ENCODE results near the gene MPEG1.
A peak's percentile ranks its signal among the peaks of the same experiment; 100 is the strongest.

The MPEG1 gene

DNA sequence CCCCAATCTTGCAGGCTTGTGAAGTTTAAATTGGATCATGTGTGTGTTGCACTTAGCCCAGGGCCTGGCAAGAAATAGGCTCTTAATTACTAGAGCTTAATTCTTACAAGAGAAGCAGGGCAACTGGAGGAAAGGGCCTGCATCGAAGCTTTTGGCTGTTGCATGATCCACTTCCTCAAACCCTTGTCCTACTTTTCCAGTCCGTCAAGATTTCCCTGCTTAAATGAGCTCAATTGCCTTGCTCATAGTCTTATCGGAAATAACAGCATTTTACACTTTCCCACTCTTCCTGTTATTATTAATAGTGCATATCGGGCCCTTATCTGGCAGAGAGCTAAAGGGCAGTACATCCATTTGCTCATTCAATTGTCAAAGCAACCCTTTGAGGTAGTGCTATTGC lies 22.7 kb downstream of the MPEG1 start:
- DNase-seq (ENCODE audit: low read depth in 2 of 2): no peak

DNA sequence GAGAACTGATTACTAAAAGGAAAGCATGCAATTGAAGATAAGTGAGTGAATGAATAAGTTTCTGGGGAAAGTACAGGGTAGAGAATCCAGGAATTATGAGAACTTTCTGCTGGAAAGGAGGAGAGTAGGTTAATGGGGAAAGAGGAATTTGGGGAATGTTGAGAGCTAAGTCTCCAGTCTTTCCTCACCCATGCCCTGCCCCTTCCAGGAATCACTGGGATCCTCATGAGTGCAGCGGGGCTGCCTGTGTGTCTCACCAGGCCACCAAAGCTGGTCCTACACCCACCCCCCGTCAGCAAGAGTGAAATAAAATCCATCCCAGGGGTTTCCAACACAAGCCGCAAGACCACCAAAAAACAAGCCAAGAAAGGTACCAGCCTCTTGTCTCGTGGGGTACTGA lies 23.8 kb downstream of the MPEG1 start:
- DNase-seq (ENCODE audit: low read depth in 2 of 2): no peak

DNA sequence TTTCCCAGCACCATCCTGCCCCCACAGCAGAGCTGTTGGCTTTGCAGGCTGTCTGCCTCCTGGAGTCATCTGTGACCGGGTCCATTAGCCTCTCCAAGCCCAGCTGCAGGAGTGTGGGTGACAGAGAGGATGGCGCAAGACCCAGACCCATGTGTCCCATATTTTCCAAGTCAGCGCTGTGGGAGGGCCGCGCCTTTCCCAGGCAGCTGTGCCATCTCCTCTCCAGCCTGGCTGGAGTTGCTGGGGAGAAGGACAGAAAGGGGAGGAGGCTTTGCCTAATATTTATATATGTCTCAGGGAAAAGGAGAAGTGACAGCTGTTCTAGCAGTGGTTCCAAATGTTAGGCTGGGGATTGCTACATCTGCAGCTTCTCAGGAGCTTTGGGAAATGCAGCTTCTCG lies 25.1 kb downstream of the MPEG1 start:
- no peak for DNase-seq (ENCODE audit: low read depth in 2 of 2)

DNA sequence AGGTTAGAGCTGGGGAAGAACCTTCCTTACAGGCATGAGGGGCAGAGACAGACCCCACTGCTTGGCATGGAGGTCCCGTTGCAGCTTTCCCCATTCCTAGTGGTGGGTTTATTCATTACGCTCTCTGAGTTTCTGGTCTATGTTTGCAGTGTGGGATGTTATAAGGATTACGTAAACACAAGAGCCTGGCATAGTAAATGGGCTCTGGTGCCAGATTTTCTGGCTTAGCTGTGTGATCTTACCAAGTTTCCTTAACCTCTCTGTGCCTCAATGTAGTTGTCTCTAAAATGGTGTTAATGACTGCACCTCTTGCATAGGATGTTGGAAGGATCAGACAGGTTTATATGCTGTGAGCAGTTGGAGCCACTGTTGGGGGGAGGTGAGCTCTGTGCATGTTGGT lies 25.7 kb downstream of the MPEG1 start:
- no peak for DNase-seq (ENCODE audit: low read depth in 2 of 2)

DNA sequence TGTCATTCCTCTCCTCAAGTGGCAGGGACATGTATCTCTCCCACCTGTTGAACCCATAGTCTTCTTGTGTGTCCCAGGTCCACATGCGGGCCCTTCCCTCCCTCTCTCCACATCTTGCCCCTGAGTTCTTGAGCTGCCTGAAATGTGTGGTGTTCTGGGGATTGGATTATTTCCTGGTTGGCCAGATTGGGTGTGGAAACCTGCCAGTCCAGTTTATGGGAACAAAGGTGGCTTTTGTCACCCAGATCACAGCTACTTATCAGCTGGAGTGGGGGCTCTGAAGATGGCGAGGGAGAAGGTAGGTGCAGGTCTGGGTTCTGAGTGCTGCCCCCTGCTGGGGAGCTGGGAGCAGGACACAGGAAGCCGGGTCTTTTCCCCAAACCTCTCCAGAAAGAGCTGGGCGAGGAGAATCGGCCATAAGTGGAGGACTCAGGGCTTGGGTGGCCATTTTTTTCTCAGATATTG lies 26.6 kb downstream of the MPEG1 start:
- peak in 1 of 2 donors; percentile 30 for DNase-seq (ENCODE audit: low read depth in 2 of 2)

DNA sequence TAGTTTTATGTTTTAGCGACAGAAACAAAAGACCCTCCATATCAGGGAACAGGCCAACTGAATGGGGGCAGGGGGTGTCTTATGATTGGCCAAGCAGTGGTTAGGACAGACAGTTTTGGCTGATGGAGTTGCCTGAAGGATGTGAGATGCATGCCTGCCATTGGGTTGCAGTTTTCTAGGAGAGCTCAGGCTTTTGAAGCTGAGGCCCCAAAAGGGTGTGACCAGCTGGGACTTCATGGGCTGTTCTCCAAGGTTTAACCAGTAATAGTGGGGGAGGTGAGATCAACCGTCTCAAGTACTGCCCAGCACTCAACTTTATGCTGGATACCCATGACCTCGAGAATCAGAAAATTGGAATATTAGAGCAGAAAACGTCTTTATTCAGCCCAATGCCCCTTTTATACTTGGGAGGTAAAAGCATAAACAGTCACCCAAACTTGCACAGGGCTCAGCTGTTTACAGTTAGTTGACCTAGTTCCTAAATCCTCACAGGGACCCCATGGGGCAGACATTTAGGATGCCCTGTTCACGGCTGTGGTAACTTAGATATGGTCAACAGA lies 27.3 kb downstream of the MPEG1 start:
- no peak for DNase-seq (ENCODE audit: low read depth in 2 of 2)

DNA sequence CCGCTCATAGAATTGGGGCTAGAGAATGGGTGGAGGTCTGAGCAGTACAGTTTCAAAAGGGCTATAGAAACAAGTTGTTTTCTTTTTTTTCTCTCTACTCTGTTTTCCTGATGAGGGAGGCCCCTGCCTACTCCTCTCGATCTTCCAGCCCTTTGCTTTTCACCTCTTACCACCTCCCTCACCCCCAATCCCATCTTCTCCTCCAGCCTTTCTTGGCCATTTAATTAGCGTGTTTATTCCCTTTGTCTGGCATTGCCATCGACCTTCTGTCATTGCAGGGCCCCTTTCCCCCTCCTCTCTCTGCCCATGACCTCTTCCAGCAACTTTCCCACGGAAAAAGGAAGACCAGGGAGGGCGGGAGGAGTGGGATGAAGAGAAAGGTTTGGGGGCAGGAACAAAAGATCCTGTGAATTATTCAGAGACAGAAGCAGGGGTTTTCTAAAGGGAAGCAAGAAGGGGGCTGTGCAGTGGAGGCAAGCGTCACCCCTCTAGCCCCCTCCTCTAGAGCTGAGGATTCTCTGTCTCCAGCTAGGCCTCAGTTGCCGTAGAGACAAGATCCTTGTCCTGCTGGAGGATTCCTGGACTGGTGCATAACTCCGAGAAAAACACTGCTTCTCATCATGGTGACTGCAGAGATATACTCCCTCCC lies 27.9 kb downstream of the MPEG1 start:
- DNase-seq (ENCODE audit: low read depth in 2 of 2): no peak

DNA sequence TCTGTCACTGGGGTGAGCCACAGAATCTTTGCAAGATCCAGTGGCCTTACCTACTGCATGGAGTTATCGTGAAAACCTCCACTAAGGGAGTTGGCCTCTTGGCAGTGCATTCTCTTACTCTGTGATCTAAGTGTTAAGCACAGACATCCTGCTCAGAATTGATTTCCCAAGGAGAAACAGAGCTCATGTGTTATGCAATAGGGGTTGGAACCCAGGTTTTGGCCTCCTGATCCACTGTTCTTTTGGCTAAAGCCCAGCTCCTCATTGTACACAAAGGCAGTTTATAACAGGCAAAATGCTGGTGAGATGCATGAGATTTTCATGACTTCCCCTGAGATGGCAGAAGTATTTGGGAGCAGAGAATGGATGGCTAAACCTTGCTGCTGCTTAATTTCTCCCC lies 29.0 kb downstream of the MPEG1 start:
- no peak for DNase-seq (ENCODE audit: low read depth in 2 of 2)

DNA sequence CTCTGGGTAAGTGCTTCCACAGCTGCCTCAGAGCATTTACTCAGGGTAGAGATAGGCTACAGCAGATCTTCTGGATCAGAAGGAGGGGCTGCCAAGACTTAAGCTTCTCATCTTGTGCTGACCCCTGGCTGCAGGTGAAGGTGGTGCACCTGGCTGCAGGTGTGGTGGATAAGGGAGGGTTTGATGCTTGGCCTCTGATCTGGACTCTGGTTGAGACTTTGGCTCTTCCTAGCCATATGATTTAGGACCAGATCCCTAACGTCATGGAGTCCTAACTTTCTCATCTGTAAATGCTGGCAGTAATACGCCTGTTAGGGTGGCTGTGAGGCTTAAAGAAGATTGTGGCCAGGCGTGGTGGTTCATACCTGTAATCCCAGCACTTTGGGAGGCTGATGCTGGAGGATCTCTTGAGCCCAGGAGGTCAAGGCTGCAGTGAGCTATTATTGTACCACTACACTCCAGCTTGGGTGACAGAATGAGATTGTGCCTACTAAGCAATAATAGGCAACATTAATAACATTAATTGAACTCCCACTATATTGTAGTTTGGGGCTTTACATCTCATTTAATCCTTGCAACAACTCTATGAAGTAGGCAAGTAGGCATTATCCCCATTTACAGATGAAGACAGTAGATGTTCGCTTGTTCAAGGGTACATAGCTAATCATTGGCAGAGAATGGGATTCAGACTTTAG lies 30.1 kb downstream of the MPEG1 start:
- DNase-seq (ENCODE audit: low read depth in 2 of 2): no peak

DNA sequence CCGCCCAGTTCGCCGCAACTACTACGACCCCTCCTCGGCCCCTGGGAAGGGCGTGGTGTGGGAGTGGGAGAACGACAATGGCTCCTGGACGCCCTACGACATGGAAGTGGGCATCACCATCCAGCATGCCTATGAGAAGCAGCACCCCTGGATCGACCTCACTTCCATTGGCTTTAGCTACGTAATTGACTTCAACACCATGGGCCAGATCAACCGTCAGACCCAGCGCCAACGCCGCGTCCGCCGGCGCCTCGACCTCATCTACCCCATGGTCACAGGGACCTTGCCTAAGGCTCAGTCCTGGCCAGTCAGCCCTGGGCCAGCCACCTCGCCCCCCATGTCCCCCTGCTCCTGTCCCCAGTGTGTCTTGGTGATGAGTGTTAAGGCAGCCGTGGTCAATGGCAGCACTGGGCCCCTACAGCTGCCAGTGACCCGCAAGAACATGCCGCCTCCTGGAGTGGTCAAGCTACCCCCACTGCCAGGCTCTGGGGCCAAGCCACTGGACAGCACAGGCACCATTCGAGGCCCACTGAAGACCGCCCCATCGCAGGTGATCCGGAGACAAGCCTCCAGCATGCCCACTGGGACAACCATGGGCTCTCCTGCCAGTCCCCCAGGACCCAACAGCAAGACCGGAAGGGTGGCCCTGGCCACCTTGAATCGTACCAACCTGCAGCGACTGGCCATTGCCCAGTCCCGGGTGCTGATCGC lies 30.8 kb downstream of the MPEG1 start:
- DNase-seq (ENCODE audit: low read depth in 2 of 2): no peak

DNA sequence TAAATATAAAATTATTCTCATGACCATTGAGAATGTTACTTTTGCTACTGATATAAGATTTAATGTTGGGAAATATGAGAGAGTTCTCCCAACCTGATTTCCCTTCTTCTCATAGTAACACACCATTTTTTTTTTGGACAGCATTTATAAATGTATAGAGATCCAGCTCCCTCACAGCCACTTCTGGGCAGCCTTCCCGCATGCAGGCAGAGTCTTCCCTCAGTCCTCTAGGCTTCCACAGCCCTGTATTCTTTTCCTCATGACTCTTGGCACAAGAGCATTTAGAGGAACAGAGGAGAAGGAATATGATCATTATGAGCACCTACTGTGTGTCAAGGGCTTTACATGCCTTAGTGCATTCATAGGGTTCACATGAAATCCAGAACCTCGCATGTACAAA lies 31.8 kb downstream of the MPEG1 start:
- DNase-seq (ENCODE audit: low read depth in 2 of 2): no peak

DNA sequence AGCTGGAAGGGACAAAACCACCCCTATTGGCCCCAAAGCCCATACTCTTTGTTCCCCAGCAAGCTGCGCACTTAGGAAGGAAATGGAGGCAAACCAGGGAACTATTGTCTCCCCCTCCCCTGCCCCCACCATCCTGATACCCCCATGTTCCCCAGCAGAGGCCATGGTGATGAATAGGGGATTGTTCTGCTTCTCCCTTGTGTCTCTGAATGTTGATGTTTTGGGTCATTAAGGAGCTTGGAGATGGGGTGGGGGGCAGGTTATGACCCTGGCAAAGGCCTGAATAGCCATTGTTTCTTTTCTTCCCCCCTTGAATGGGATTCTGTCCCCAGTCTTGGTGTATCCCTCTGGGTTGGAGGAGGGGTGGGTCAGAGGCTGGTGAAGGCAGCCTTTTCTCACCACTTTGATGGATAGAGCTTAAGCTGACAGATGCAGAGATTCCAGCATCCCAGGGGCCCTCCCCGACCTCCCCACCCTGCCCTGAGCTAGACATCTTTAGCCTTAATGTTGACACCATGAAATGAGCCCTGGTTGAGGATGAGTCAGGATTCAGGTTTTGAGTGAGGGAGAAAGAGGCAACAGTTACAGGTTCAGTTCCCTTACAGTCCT lies 32.5 kb downstream of the MPEG1 start:
- no peak for DNase-seq (ENCODE audit: low read depth in 2 of 2)

DNA sequence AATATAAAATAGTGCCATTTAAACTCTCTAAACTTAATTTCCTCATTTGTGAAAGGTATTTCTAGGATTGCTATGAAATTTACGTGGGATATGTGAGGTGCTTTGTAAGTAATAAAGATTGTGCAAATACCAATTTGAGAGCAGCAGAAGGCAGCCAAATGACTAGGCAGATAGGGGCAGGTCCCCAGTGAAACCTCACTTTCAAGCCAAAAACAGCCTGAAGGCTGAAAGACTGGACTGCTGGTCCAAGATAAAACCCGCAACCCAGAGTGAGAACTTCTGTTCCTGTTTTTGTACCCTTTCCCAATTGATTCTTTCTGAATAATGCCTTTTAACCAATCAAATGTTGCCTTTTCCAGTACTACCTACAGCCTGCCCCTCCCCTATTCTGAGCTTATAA lies 33.6 kb downstream of the MPEG1 start:
- DNase-seq (ENCODE audit: low read depth in 2 of 2): no peak

DNA sequence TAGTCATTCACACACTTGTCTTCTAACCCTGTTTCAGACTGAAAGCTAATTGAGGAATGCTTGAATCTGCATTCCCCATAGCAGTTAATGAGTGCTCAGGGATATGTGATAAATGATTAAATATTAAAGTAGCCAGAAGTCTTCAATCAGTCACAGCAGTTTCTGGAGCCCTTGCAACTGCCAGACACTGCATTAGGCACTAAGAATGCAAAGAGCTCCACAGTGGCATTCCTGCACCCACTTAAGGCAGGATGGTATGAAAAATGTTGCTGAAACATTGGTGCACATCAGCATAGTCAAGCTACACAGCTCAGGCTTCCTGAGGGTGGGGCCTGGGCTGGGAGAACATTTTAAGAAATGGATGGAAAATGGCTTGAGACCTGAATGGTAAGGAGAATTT lies 34.3 kb downstream of the MPEG1 start:
- DNase-seq (ENCODE audit: low read depth in 2 of 2): no peak

DNA sequence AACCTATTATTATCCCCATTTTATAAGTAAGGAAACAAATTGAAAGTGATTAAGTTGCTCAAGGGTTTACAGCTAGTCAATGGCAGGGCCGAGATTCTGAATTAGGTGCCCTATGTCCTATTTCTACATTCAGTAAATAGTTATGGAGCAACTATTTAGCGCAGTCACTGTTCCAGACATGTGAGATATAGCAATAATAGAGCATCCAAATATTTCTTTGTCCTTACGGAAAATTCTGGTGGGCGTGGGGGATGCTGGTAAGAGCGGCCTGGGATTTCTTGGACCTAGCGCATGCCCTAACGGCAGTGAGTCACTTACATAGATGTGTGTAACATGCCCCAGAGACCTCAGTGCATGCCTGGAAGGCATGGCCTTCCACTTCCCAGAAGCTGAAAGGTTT lies 36.4 kb downstream of the MPEG1 start:
- DNase-seq (ENCODE audit: low read depth in 2 of 2): no peak

DNA sequence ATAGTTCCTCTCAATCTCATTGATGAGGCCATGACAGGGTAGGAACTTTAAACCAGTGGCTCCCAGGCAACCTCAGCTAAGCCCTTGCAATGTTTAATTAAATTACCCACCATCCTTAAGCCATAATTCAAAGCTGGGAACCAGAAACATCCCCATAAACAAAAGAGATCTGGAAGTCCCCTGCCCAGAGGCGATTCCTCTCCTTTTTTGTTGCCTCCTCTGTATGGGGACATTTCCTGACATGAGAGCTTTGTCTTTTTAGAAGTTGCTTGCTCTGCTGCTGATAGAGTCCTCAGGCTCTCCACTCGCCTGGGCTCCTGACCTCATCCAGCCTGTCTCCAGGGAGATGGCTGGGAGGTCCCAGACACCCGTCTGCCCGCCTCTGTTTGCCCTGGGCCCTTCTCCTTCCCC lies 37.6 kb downstream of the MPEG1 start:
- no peak for DNase-seq (ENCODE audit: low read depth in 2 of 2)

DNA sequence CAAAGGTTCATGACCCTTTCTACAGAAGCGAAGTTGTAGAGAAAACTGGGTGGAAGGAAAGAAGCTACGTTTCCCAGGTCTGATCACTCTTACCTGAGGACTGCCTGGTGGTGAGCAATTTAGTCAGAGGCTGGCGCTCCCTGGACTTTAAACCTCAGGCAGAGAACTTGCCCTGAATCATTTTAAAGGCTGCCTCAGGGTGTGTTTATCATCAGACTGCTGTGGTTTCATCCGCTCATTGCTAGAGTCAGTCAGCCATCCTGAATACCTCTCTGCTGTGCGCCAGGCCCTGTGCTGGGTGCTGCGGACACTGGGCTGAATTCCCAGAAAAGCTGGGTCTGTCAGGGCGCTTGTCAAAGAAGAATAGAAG lies 38.1 kb downstream of the MPEG1 start:
- DNase-seq (ENCODE audit: low read depth in 2 of 2): no peak

DNA sequence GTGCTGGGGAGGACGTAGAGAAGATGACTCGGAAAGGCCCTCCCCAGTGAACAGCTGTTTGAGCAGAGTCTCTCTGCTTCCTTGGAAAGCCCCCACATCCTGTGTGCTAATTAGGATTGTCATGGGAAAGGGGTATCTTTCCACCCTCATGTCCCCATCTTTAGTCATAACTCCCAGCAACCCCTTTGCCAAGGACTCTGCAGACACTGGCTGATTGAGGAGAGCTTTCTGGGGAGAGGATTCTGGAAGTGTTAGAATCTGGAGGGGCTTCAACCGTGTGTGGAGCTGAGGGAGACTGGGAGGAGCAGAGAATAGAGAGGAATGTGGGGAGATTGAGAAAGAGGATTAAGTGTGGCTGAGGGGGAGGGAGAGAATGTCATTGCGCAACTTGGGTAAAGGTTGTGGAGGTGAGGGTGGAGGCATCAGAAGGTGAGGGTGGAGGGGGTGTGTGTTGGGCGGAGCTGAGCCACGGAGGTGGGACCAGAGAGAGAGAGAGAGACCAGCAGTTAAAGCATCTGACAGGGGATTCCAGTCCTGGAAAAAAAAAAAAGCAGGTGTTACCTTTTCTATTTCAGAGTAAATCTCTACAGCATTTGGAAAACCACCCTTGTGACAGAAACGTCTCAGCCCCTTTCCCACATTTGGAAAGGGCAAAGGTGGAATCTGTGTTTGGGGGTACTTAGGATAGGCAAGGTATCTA lies 38.6 kb downstream of the MPEG1 start:
- no peak for DNase-seq (ENCODE audit: low read depth in 2 of 2)

DNA sequence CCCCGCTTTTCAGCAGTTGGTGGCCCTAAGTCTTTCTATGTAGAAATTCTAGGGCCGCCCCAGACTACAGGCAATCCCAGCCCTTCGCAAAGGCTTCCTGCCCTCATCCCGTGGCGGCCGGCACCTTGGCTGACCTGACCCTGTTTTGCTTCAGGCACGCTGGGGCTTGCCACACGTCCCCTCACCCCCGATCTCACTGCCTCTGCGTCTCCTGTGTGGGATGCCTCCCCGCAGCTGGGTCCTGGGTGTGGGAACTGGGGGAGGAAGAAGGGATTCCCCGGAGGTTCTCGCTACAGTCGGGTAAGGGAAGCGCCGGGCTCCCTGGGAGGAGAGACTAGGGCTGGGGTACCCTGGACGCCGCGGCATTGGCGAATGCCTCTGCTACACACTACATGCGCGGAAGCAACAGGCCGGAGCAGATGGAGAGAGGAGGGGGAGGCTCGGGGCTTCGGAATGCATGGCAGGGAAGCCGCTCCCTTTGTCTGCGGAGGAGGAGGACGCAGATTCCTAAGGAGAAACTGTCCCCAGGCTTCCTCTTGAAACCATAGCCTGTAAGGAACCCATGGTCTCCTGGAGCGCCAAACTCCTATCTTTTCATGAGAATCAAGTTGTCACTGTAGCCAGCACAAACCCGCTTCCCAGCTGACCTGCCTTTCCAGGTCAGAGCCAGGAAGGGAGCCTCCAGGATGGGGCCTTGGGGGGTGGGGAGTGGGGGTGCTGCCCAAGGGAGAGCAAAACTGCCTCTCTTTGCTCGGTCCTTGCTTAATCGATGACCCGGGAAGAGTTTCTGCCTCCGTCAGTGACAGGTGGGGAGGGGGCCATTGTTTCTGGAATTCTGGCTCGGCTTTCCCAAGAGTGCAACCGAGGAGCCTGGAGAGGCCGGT lies 39.4 kb downstream of the MPEG1 start:
- DNase-seq (ENCODE audit: low read depth in 2 of 2): no peak

DNA sequence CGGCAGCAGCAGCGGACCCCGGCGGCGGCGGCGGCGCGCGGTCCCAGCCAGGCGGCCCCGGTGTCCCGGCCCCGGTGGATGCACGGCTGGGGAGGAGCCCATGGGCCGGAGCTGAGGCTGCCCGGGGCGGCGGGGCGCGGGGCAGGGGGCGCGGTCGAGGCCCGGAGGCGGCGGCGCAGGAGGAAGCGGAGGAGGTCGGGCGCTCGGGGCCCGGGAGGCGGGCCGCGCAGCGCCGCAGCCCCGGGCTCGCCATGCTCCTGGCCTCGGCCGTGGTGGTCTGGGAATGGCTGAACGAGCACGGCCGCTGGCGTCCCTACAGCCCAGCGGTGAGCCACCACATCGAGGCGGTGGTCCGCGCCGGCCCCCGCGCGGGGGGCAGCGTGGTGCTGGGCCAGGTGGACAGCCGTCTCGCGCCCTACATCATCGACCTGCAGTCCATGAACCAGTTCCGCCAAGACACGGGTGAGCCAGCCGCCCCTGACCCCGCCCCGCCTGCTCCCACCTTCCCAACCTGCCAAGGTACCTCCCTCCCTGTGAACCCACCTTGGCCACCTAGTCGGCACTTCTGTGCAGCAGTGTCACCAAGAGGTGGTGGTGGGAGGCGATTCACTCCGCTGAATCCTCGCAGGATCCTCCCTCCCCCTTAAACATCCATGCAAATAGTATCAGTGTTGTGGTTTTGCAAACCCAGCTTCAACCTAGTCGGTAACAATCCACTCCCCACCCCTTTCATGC lies 40.2 kb downstream of the MPEG1 start:
- no peak for DNase-seq (ENCODE audit: low read depth in 2 of 2)
